GM21390 (cell line): ENCODE measurements around the gene ENDOG.
A peak's percentile ranks its signal among the peaks of the same experiment; 100 is the strongest.
"Not testable (repeated sequence)": the region's sequence is repeated elsewhere in the genome, so short reads cannot be mapped to it uniquely, and the experiment has no call there.

Experiments
- ATAC-seq: cut with Tn5 transposase; IDR thresholded peaks from one replicate; pipeline ENCODE4 v1.9.1; 2021; ENCODE audit not compliant: unreplicated experiment

Gene ENDOG

DNA sequence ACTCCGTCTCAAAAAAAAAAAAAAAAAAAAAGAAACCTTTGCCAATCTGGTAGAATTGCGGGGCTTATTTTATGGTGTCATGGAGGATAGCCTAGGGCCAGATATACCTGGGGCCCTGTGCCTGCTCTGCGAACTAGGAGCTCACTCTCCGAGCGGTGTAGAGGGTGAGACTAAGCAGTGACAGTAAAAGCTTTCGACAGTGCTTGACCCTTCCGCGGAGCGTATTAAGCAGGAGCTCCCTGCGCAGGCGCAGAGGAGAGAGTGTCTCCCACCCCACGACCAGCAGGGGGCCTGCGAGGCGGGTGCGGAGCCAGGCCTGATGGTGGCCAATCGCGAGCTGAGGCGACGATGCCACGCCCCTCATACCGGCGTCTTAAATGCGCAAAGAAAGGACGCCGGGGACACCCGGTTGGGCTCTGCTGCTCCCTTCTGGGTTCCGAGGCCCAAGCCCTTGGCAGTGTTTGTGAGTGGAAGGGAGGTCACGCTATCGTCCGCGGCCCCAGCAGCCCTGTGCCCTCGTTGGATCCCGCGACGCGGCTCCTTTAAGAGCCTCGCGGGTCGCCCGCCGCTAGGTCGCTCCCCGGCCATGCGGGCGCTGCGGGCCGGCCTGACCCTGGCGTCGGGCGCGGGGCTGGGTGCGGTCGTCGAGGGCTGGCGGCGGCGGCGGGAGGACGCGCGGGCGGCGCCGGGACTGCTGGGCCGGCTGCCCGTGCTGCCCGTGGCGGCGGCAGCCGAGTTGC lies at the start of gene ENDOG:
Gene ENDOG (plus strand): TSS at position 402 of the 740 bp plus-strand sequence. CDS start 185 bp downstream, at position 587.
- ATAC-seq = peak; percentile 86

DNA sequence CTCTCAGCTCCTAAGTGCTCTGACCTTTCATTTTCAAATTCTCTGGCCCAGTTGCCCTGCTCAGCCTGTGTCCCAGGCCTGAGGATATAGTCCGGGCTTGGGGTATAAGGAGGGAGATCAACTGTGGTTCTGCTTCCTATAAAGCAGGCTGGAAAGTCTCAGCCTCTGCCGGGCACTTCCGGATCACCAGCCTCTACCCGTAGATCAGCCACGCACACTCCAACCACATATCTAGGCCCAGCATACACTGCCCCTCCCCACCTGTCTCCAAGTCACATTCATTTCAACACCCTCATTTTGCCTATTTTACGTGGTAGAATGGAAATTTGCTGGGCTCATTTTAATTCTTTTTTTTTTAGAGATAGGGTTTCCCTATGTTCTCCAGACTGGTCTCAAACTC lies 49.7 kb upstream of the ENDOG start:
- no peak for ATAC-seq

DNA sequence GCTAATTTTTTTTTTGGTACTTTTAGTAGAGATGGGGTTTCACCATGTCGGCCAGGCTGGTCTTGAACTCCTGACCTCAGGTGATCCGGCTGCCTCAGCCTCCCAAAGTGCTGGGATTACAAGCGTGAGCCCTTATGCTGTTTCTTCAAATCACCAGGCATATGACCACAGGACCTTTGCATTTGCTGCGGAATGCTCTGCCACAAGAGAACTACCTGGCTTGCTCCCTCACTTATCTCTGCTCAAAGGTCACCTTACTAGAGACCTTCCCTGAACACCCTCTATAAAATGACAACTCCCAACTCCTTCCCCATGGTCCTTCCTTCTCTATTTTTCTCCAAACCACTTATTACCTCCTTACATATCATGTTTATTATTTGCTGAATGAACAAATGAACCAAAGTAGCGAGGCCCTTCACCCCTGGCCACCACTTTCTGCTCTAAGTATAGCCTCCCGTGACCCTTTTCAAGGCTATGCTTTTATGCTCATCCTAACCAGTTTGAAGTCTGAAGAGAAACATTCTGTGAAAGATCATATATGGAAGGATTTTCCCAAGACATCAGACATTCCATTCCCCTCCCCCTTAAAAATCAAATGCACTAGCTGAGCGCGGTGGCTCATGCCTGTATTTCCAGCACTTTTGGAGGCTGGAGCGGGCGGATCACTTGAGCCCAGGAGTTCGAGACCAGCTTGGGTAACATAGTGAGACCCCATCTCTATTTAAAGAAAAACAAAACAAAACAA lies 47.8 kb upstream of the ENDOG start:
- ATAC-seq = no peak

DNA sequence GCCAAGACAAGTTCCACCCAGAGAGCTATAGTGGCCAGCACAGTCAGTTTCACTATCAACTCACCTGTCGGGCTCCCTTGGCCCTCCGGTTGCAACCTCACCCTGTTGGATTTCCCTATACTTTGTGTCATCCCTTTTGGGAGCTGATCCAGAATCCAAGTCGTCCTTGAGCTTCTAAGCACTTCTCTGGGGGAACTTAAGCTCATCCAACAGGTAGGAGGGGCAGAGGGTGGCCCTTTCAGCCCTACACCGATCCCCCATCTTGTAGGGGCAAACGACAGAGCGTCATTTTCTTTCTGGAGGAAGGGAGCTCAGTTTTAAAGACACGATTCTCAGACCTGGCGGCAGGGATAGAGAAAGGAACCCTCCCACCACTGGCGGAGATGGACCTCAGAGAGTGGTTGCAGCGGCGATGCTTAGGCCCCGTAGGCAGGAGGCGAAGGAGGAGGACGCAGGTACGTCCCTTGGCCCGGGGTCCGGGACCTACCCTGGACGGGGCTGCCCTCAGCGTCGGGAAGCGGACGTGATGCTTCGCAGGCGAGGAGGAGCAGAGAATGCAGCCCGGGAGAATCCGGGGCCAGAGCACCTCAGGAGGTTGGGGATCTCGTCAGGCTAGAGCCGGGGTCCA lies 47.1 kb upstream of the ENDOG start:
- ATAC-seq = peak; percentile 11

DNA sequence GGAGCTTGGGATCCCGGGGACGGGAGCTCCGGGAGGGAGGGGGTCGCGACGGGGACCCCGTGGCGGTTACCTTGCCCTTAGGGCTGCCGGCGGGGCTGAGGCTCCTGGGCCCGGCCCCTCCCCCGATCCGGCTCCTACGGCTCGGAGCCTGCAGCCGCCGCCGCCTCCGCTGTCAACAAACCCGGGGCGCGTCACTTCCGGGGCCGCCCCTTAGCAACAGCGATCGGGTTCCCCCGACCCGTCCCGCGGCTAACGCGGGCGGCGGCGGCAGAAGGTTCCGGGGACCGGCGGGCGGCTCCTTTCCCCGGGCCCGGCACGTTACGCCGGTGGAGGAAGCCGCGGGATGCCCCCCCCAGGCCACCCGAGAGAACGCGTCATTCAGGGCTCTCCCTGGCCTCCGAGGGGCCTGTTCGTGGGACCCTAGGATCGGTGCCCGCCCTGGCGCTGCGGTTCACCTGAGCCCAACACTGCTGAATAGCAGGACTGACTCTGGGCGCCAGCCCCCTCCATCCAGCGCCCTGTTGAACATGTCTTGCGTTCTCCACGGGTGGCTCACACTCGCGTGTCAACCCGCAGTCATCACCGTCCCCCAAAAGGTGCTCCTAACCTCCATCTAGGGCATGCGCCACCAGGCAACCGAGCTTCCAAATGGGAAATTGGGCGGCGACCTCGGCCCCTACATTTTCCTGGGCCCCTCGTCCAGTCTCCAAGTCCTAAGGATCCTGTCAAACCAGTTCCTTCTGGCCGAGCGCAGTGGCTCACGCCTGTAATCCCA lies 46.4 kb upstream of the ENDOG start, which contains the start of gene ZER1:
Gene ZER1 (minus strand): TSS at position 183 of the 775 bp plus-strand sequence. CDS start 16,362 bp downstream, outside the sequence.
- peak; percentile 93 for ATAC-seq

GRCh38 chr9:128773049-128773448 lies 45.3 kb upstream of the ENDOG start:
- no peak for ATAC-seq

- ATAC-seq = no peak
Observed at GRCh38 chr9:128774804-128775203, 43.5 kb upstream of the ENDOG start.

GRCh38 chr9:128780093-128780492 lies 38.2 kb upstream of the ENDOG start:
- ATAC-seq = not testable (repeated sequence)

DNA sequence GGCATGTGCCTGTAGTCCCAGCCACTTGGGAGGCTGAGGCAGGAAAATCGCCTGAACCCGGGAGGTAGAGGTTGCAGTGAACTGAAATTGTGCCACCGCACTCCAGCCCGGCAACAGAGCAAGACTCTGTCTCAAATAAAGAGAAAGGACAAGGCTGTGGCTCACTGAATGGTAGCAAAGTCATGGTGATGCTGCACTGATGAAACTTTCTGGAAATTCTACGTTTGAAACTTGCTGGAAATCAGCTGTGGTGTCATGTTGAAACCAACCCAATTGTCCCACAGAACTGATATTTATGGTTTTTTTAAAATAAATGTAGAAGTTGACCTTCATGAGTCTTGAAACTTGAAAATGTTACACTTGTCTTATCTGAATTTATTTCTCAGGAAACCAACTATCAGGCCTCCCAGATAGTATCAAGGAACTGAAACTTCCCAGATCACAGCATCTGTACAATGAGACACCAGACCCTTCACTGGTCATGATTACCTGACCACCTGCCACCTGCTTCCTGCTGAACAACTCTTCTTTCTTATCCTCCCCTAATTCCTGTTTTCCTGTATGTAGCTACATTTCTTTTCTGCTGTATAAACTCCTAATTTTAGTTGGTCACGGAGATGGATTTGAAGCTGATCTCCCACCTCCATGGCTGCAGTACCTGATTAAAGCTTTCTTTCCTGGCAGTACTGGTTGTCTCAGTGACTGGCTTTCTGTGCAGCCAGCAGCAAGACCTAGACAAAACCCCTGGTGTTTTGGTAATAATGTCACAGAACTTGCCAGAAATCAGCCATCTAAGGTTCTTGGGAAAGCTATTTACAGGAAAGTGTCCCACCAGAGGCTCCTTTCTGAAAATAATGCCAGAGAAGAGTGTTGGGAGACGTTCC lies 36.9 kb upstream of the ENDOG start:
- ATAC-seq = no peak

GRCh38 chr9:128782669-128783068 lies 35.6 kb upstream of the ENDOG start:
- no peak for ATAC-seq

GRCh38 chr9:128785427-128785826 lies 32.9 kb upstream of the ENDOG start:
- ATAC-seq = no peak

DNA sequence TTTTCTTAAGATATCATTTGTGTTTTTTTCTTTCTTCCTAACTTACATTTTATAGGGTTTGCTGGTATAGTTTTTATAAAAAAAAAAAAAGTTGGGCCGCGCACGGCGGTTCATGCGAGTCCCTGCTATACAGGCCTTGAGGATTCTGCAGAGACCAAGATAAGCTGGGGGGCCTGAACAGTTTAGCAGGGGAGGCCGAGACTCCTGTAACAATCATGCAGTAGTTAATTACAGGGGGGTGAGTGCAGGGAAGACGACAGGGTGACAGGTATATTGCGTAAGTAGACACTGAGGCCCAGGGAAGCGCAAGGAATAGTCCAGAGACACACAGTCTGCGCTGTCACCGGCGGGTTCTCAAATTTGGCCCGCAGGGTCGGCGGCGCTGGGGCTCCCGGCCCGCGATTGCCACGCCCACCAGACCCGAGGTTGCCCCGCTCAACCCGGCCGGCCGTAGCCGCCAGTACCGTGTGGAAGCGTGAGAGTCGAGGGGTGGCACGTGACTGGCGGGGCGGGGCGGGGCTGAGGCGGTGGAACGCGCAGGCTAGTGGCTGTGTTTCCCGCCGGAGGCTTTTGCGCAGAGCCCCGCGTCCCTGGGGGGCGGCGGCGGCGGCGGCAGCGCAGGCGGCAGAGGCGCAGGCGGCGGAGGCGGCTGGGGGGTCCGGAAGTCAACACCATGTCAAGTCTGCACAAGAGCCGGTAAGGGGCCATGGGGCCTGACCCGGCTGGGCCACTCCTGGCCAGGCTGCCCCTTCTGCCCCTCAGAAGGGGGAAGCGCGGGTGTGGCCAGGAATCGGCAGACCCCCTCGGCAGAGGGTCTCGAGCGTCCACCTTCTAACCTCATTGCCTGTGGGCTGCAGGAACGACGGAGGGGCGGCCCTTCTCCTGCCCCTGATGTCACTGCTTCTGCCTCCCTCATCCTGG lies 31.4 kb upstream of the ENDOG start, which contains the start of gene TBC1D13:
Gene TBC1D13 (plus strand): TSS at position 573 of the 921 bp plus-strand sequence. CDS start 101 bp downstream, at position 674.
- ATAC-seq = peak; percentile 89

DNA sequence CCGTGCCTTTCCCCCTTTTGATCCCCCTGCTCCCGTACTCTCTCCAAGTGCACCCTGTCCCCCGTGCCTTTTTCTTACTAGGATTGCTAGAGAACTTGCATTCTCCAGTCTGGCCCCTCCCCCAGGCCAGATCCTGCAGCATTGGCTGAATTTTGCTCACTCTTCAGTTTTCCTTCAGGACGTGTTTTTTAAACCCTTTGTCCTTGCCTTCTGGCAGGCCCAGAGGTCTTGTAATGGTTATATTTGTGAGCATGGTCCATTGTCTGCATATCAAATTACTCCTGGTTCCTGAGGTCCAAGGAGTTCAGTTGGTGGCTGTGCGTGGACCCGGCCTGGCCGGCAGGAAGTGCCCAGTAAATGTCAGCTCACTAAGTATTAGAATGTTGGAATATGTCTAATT lies 30.6 kb upstream of the ENDOG start:
- no peak for ATAC-seq

GRCh38 chr9:128788445-128788844 lies 29.9 kb upstream of the ENDOG start:
- no peak for ATAC-seq

DNA sequence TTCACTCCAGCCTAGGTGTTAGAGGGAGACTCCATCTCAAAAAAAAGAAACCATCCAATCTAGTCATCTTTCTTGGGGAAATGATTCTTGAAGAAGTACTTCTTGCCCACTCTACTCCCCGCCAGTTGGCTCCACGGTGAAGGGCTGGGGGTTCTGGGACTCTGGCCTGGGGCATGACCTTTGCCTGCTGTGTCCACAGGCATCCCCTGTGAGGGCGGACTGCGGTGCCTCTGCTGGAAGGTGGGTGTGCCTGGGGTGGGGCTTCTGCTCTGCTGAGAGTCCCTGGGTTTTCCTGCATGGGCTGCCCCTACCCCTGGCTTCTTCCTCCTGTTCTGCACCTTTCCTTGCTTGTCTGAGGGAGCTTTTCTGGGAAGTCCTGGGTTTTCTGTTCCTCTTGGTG lies 27.8 kb upstream of the ENDOG start:
- no peak for ATAC-seq

DNA sequence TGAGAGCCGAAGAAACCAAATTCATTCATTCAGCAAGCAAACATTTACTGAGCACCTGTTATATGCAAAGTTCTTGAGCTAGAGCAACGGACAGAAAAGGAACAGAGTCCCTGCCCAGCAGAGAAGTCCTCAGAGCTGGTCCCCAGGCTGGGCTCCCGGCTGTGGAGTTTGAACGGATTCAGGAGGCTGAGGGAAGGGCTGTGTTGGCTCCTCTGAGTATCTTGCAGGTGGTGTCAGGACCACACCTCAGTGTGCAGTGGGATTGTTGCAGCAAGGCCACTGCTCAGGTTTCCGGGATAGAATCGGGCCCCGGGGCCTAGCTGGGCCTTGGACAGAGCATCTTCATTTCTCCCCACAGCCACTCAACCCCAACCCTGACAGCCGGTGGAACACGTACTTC lies 26.2 kb upstream of the ENDOG start:
- no peak for ATAC-seq

GRCh38 chr9:128792978-128793686 lies 25.2 kb upstream of the ENDOG start:
- ATAC-seq = no peak

- not testable (repeated sequence) for ATAC-seq
Observed at GRCh38 chr9:128794961-128795360, 23.3 kb upstream of the ENDOG start.
